ENCODE data around the gene SLCO6A1.

DNA sequence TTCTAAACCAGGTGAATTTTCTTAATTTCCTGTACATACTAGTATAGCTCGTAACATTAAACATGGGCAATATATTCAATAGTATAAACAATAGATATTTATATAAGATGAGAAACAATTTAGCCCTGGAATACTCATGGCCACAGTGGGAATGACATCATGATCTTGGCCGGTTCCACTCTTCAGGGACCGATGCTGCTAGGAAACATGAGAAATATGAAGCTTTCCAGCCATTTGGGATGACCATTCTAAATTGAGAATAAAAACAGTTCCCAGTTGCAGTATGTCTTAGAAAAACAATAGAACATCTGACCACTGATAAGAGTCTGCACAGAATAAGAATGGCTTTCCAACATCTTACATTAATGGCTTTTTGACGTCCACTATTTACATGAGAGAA lies 33.3 kb upstream of the SLCO6A1 start:
- TF ChIP-seq, protein P1, sequence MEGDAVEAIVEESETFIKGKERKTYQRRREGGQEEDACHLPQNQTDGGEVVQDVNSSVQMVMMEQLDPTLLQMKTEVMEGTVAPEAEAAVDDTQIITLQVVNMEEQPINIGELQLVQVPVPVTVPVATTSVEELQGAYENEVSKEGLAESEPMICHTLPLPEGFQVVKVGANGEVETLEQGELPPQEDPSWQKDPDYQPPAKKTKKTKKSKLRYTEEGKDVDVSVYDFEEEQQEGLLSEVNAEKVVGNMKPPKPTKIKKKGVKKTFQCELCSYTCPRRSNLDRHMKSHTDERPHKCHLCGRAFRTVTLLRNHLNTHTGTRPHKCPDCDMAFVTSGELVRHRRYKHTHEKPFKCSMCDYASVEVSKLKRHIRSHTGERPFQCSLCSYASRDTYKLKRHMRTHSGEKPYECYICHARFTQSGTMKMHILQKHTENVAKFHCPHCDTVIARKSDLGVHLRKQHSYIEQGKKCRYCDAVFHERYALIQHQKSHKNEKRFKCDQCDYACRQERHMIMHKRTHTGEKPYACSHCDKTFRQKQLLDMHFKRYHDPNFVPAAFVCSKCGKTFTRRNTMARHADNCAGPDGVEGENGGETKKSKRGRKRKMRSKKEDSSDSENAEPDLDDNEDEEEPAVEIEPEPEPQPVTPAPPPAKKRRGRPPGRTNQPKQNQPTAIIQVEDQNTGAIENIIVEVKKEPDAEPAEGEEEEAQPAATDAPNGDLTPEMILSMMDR (IDR thresholded peaks at IDR 0.05), result no peak
- no peak for TF ChIP-seq EP300 (IDR thresholded peaks at IDR 0.05)
- TF ChIP-seq POLR2A (IDR thresholded peaks at IDR 0.05), result no peak

Data from tibial nerve (tissue), 4 donors.